ENCODE results near the gene ARIH2. TPM values are rescaled to one million over a fixed set of nuclear protein-coding genes. Genes with fewer than 3 reads are reported as not detected.

ARIH2 gene
- total RNA-seq, 4 donors from 2014 or later, result 78.9 to 109 (median 97.5) TPM

DNA sequence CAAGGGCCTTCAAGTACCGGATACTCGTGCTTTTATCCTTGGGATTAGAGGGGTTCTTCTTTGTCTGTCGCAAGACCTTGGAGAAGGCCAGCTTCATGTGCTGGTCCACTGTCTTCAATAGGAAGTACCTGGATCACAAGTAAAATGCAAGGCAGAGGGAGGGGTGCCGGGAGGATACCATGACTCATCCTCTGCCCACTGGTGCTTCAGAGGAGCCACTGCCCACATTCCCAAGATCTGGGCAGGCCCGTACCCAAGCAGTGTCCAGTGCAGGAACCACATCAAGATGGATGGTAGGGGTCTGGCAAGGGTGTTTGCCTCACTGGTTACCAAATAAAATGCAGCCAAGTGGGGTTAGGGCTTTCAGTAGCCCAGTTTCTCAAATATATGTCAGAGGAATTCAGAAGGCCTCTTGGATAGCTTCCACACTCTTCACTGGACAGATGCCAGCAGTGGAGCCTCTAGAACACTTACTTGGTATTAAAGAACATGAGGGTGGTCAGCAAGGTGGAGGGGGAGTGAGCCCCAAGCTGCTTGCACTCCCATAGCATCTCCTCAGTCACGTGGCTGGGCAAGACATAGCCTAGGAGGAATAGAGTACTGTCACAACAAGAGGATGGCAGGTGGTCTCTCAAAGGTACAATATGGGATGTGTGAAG, 114.1 kb downstream of the ARIH2 start:
- no peak for DNase-seq (ENCODE audit: extremely low spot score)
- no peak overlapping the region for H3K27ac ChIP-seq (replicated peaks in 1 of 4)
- WGBS, result 87% methylated on average over 5 of the region's 6 CpGs
- TF ChIP-seq, protein P1, sequence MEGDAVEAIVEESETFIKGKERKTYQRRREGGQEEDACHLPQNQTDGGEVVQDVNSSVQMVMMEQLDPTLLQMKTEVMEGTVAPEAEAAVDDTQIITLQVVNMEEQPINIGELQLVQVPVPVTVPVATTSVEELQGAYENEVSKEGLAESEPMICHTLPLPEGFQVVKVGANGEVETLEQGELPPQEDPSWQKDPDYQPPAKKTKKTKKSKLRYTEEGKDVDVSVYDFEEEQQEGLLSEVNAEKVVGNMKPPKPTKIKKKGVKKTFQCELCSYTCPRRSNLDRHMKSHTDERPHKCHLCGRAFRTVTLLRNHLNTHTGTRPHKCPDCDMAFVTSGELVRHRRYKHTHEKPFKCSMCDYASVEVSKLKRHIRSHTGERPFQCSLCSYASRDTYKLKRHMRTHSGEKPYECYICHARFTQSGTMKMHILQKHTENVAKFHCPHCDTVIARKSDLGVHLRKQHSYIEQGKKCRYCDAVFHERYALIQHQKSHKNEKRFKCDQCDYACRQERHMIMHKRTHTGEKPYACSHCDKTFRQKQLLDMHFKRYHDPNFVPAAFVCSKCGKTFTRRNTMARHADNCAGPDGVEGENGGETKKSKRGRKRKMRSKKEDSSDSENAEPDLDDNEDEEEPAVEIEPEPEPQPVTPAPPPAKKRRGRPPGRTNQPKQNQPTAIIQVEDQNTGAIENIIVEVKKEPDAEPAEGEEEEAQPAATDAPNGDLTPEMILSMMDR (IDR thresholded peaks at IDR 0.05), result no peak
- no peak for TF ChIP-seq POLR2AphosphoS5 (IDR thresholded peaks at IDR 0.05)
- no peak for TF ChIP-seq EP300 (IDR thresholded peaks at IDR 0.05)
- no peak for TF ChIP-seq POLR2A (IDR thresholded peaks at IDR 0.05; ENCODE audit: low read depth)
- H3K4me3 ChIP-seq, result no peak overlapping the region
- H3K27me3 ChIP-seq, result no peaks in the 10 kb centered on the region
- H3K9me3 ChIP-seq, result no peaks in the 10 kb centered on the region
- H3K36me3 ChIP-seq, result peaks cover 32 to 81% (median 75%) of the 10 kb centered on the region in 4 donors
- peaks cover 12 to 25% (median 14%) of the 10 kb centered on the region in 4 donors for H3K4me1 ChIP-seq
- intact Hi-C loops (cut with DNase I), result loop anchor here (5.0 kb wide), 1 partner anchor 60 kb away; the partner anchor contains the start of gene QRICH1

DNA sequence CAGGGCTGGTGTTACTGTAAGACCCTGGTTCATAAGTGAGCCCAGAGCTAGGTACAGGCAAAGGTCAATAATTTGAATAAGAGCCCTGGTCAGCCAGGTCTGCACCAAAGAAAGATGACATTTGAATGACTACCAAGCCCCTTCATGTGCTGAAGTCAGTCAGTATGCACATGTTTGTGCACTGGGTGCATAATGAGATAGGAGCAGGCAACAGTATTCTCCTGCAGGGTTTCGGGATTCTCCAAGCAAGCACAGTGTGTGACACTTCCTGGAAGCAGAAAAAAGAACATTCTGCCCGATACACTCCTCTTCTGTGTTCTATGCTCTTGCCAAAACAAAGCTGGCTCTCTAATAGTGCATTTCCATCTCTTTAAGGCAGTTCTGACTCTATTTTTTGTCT, 116.0 kb downstream of the ARIH2 start:
- Histone ChIP-seq H3K4me1 (peaks cover 0 to 8% (median under 1%) of the 10 kb centered on the region in 4 donors), H3K36me3 (peaks cover 32 to 100% (median 86%) of the 10 kb centered on the region in 4 donors), H3K27ac (replicated peaks in 1 of 4) (no peak overlapping the region), H3K27me3 (no peaks in the 10 kb centered on the region), H3K4me3 (no peak overlapping the region), H3K9me3 (no peaks in the 10 kb centered on the region)
- WGBS, result 97% methylated on average over 2 of the region's 2 CpGs
- no peak for DNase-seq (ENCODE audit: extremely low spot score)
- intact Hi-C loops (cut with DNase I), result loop anchor here (5.0 kb wide), 1 partner anchor 58 kb away; the partner anchor contains the start of gene QRICH1
- TF ChIP-seq, protein P1 (IDR thresholded peaks at IDR 0.05), result no peak
- TF ChIP-seq POLR2A (IDR thresholded peaks at IDR 0.05; ENCODE audit: low read depth) (no peak), POLR2AphosphoS5 (IDR thresholded peaks at IDR 0.05) (no peak), EP300 (IDR thresholded peaks at IDR 0.05) (no peak)

DNA sequence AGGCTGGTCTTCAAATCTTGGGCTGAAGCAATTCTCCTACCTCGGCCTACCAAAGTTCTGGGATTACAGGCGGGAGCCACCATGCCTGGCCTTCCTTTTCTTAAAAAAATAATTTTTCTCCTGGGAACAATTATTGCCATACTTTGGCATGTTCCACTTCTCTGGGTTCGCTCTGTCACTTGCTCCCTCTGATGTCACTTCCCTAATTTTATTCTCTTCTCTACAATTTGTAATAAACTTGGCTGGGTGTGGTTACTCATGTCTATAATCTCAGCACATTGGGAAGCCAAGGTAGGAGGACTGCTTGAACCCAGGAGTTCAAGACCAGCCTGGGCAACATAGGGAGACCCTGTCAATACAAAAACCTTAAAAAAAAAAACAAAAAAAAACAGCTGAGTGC, 116.6 kb downstream of the ARIH2 start:
- H3K36me3 ChIP-seq, result peaks cover 32 to 100% (median 86%) of the 10 kb centered on the region in 4 donors
- peaks cover 0 to 6% (median 3%) of the 10 kb centered on the region in 4 donors for H3K4me1 ChIP-seq
- H3K4me3 ChIP-seq, result no peak overlapping the region
- H3K27me3 ChIP-seq, result no peaks in the 10 kb centered on the region
- no peak for DNase-seq (ENCODE audit: extremely low spot score)
- intact Hi-C loops (cut with DNase I), result no loop called here
- H3K9me3 ChIP-seq, result no peaks in the 10 kb centered on the region
- TF ChIP-seq POLR2AphosphoS5 (IDR thresholded peaks at IDR 0.05), result no peak
- TF ChIP-seq EP300 (IDR thresholded peaks at IDR 0.05), result no peak
- TF ChIP-seq, protein P1 (IDR thresholded peaks at IDR 0.05), result no peak
- no peak for TF ChIP-seq POLR2A (IDR thresholded peaks at IDR 0.05; ENCODE audit: low read depth)
- 93% methylated on average over 3 of the region's 3 CpGs for WGBS
- no peak overlapping the region for H3K27ac ChIP-seq (replicated peaks in 1 of 4)

Small RNA genes lying within 50 kb of the gene (small RNA-seq; reads per million reads assigned to genes)
- gene MIR191 (3,999 to 6,123 (median 4,847) reads per million in 3 donors), gene MIR425 (11.8 to 19.3 (median 15.2) reads per million in 3 donors)

Other genes with a start within 250 kb of the ARIH2 start
- gene NCKIPSD, start 232.9 kb upstream of the ARIH2 start, total RNA-seq, result 10 to 100 TPM; 18.9 to 34.7 (median 29.1) TPM
- gene IP6K2, start 201.6 kb upstream of the ARIH2 start, total RNA-seq, result 10 to 100 TPM; 31.0 to 57.5 (median 41.2) TPM
- 10 to 100 TPM; 30.7 to 43.3 (median 34.2) TPM for gene PRKAR2A, start 71.0 kb upstream of the ARIH2 start, total RNA-seq
- 10 to 100 TPM; 13.3 to 34.6 (median 21.8) TPM for gene SLC25A20, start 20.0 kb upstream of the ARIH2 start, total RNA-seq
- 10 to 100 TPM; 25.3 to 46.4 (median 35.2) TPM for gene P4HTM, start 71.4 kb downstream of the ARIH2 start, total RNA-seq
- 100 to 1,000 TPM in 1 of 4 donors, 10 to 100 TPM in 3; 77.2 to 101 (median 89.0) TPM for gene WDR6, start 88.5 kb downstream of the ARIH2 start, total RNA-seq
- gene DALRD3, start 99.7 kb downstream of the ARIH2 start, total RNA-seq, result 10 to 100 TPM; 12.4 to 31.5 (median 20.1) TPM
- 100 to 1,000 TPM in 3 of 4 donors, 10 to 100 TPM in 1; 90.9 to 142 (median 116) TPM for gene NDUFAF3, start 103.3 kb downstream of the ARIH2 start, total RNA-seq
- gene IMPDH2, start 110.6 kb downstream of the ARIH2 start, total RNA-seq, result 100 to 1,000 TPM in 3 of 4 donors, 10 to 100 TPM in 1; 71.0 to 174 (median 123) TPM
- 100 to 1,000 TPM in 1 of 4 donors, 10 to 100 TPM in 3; 81.8 to 228 (median 91.2) TPM for gene QRICH1, start 175.2 kb downstream of the ARIH2 start, total RNA-seq
- gene QARS1, start 185.9 kb downstream of the ARIH2 start, total RNA-seq, result 100 to 1,000 TPM; 151 to 229 (median 197) TPM
- gene USP19, start 202.0 kb downstream of the ARIH2 start, total RNA-seq, result 10 to 100 TPM; 57.5 to 64.4 (median 59.9) TPM
- gene LAMB2, start 214.2 kb downstream of the ARIH2 start, total RNA-seq, result 1,000 to 10,000 TPM in 1 of 4 donors, 100 to 1,000 TPM in 3; 609 to 1,229 (median 740) TPM
- 10 to 100 TPM; 19.9 to 25.6 (median 23.7) TPM for gene CCDC71, start 247.5 kb downstream of the ARIH2 start, total RNA-seq

All from esophagus muscularis mucosa (tissue), 4 donors.